ENCODE data around the gene ADAMTS19.

The ADAMTS19 gene

DNA sequence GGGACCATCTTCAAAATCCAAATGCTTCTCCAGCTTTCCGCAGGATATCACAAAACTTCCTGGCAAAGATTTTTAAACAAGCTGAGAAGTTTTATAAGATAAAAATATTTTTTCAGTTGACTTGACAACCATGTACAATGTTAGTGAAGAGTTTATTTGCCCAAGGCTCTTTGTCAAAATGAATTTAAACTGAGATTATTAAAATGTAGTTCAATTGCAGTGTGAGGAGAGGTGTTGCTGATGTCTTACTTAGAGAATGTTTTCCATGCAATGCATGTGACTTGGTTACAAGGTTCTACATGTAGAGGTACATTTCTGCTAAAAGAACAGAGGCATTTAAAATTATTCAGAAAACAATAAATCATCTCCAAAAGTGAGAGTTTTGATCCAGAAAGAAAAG is 156.4 kb downstream of the ADAMTS19 start:
- H3K27me3 ChIP-seq (ENCODE audit: control insufficient read depth, low read length): no peaks in the 10 kb centered on the region
- H3F3A ChIP-seq (ENCODE audit: control insufficient read depth, insufficient read depth): no peaks in the 10 kb centered on the region
- no peaks in the 10 kb centered on the region for H3K36me3 ChIP-seq (ENCODE audit: control insufficient read depth, low read length)
- no peaks in the 10 kb centered on the region for H3K79me2 ChIP-seq (ENCODE audit: control insufficient read depth, low read length)
- H3K4me3 ChIP-seq (ENCODE audit: low read length): no peak overlapping the region
- no peaks in the 10 kb centered on the region for H3K9me3 ChIP-seq (ENCODE audit: control insufficient read depth, insufficient read depth, low read length)
- no peaks in the 10 kb centered on the region for H4K20me1 ChIP-seq (ENCODE audit: control insufficient read depth, insufficient read depth, low read depth, low read length)
- H3K4me2 ChIP-seq (ENCODE audit: low read length): no peak overlapping the region
- no peaks in the 10 kb centered on the region for H3K4me1 ChIP-seq (ENCODE audit: control insufficient read depth, low read length)
- H3K9me2 ChIP-seq (replicated peaks; ENCODE audit: control insufficient read depth, low read length): no peaks in the 10 kb centered on the region
- H3K27ac ChIP-seq (ENCODE audit: low read depth, low read length): no peak overlapping the region
- no peak for TF ChIP-seq CTCF (IDR thresholded peaks at IDR 0.05; ENCODE audit: low read depth, low read length, poor library complexity, severe bottlenecking)
- TF ChIP-seq EZH2phosphoT487 (IDR thresholded peaks at IDR 0.05; ENCODE audit: borderline replicate concordance, low read length): no peak

- Histone ChIP-seq H3K4me2 (ENCODE audit: low read length) (no peak overlapping the region), H3K27me3 (ENCODE audit: control insufficient read depth, low read length) (no peaks in the 10 kb centered on the region), H3K4me3 (ENCODE audit: low read length) (no peak overlapping the region), H3K36me3 (ENCODE audit: control insufficient read depth, low read length) (no peaks in the 10 kb centered on the region), H3K9me2 (replicated peaks; ENCODE audit: control insufficient read depth, low read length) (no peaks in the 10 kb centered on the region), H3K27ac (ENCODE audit: low read depth, low read length) (no peak overlapping the region), H3F3A (ENCODE audit: control insufficient read depth, insufficient read depth) (no peaks in the 10 kb centered on the region), H3K4me1 (ENCODE audit: control insufficient read depth, low read length) (no peaks in the 10 kb centered on the region), H3K9me3 (ENCODE audit: control insufficient read depth, insufficient read depth, low read length) (no peaks in the 10 kb centered on the region), H4K20me1 (ENCODE audit: control insufficient read depth, insufficient read depth, low read depth, low read length) (no peaks in the 10 kb centered on the region), H3K79me2 (ENCODE audit: control insufficient read depth, low read length) (no peaks in the 10 kb centered on the region)
- no peak for TF ChIP-seq EZH2phosphoT487 (IDR thresholded peaks at IDR 0.05; ENCODE audit: borderline replicate concordance, low read length)
These were observed 157.1 kb downstream of the ADAMTS19 start for GRCh38 chr5:129617206-129617605.

GRCh38 chr5:129619782-129620181 is 159.7 kb downstream of the ADAMTS19 start:
- TF ChIP-seq EZH2phosphoT487 (IDR thresholded peaks at IDR 0.05; ENCODE audit: borderline replicate concordance, low read length) (no peak), CTCF (IDR thresholded peaks at IDR 0.05; ENCODE audit: low read depth, low read length, poor library complexity, severe bottlenecking) (no peak)
- Histone ChIP-seq H3K36me3 (ENCODE audit: control insufficient read depth, low read length) (no peaks in the 10 kb centered on the region), H3K27me3 (ENCODE audit: control insufficient read depth, low read length) (no peaks in the 10 kb centered on the region), H3K4me2 (ENCODE audit: low read length) (no peak overlapping the region), H3K9me3 (ENCODE audit: control insufficient read depth, insufficient read depth, low read length) (no peaks in the 10 kb centered on the region), H3K27ac (ENCODE audit: low read depth, low read length) (no peak overlapping the region), H3K4me1 (ENCODE audit: control insufficient read depth, low read length) (no peaks in the 10 kb centered on the region), H4K20me1 (ENCODE audit: control insufficient read depth, insufficient read depth, low read depth, low read length) (no peaks in the 10 kb centered on the region), H3F3A (ENCODE audit: control insufficient read depth, insufficient read depth) (no peaks in the 10 kb centered on the region), H3K4me3 (ENCODE audit: low read length) (no peak overlapping the region), H3K9me2 (replicated peaks; ENCODE audit: control insufficient read depth, low read length) (no peaks in the 10 kb centered on the region), H3K79me2 (ENCODE audit: control insufficient read depth, low read length) (no peaks in the 10 kb centered on the region)

- Histone ChIP-seq H3K9me3 (ENCODE audit: control insufficient read depth, insufficient read depth, low read length) (no peaks in the 10 kb centered on the region), H3K4me3 (ENCODE audit: low read length) (no peak overlapping the region), H3K27ac (ENCODE audit: low read depth, low read length) (no peak overlapping the region), H3K79me2 (ENCODE audit: control insufficient read depth, low read length) (no peaks in the 10 kb centered on the region), H3K27me3 (ENCODE audit: control insufficient read depth, low read length) (no peaks in the 10 kb centered on the region), H3K9me2 (replicated peaks; ENCODE audit: control insufficient read depth, low read length) (no peaks in the 10 kb centered on the region), H3K4me2 (ENCODE audit: low read length) (no peak overlapping the region), H3F3A (ENCODE audit: control insufficient read depth, insufficient read depth) (no peaks in the 10 kb centered on the region), H3K36me3 (ENCODE audit: control insufficient read depth, low read length) (no peaks in the 10 kb centered on the region), H3K4me1 (ENCODE audit: control insufficient read depth, low read length) (no peaks in the 10 kb centered on the region), H4K20me1 (ENCODE audit: control insufficient read depth, insufficient read depth, low read depth, low read length) (no peaks in the 10 kb centered on the region)
- TF ChIP-seq CTCF (IDR thresholded peaks at IDR 0.05; ENCODE audit: low read depth, low read length, poor library complexity, severe bottlenecking): no peak
- TF ChIP-seq EZH2phosphoT487 (IDR thresholded peaks at IDR 0.05; ENCODE audit: borderline replicate concordance, low read length): no peak
These were observed 162.4 kb downstream of the ADAMTS19 start for GRCh38 chr5:129622531-129622930.
